Endothelial cell (in vitro differentiated cells): ENCODE results near the gene MRRF. TPM values are rescaled to one million over a fixed set of nuclear protein-coding genes. Genes with fewer than 3 reads are reported as not detected.

ENCODE experiments used
- DNase-seq: peaks from one replicate; pipeline ENCODE4 v3.0.0; 2021; ENCODE audit warnings: low spot score
- H3K27ac Mint-ChIP-seq: one replicate; pipeline ENCODE4 v1.8.0; 2021; ENCODE audit warnings: mixed read lengths, inconsistent platforms; ENCODE audit not compliant: unreplicated experiment
- H3K27me3 Mint-ChIP-seq: one replicate; pipeline ENCODE4 v1.8.0; 2021; ENCODE audit warnings: mild to moderate bottlenecking, moderate library complexity, mixed read lengths, inconsistent platforms; ENCODE audit not compliant: unreplicated experiment
- H3K36me3 Mint-ChIP-seq: one replicate; pipeline ENCODE4 v1.8.0; 2021; ENCODE audit warnings: mild to moderate bottlenecking, low read depth, mixed read lengths, inconsistent platforms; ENCODE audit not compliant: unreplicated experiment
- H3K4me1 Mint-ChIP-seq: one replicate; pipeline ENCODE4 v1.8.0; 2021; ENCODE audit warnings: mild to moderate bottlenecking, mixed read lengths, inconsistent platforms; ENCODE audit not compliant: unreplicated experiment
- H3K4me3 Mint-ChIP-seq: one replicate; pipeline ENCODE4 v1.8.0; 2021; ENCODE audit warnings: mild to moderate bottlenecking, mixed read lengths, inconsistent platforms; ENCODE audit not compliant: unreplicated experiment
- H3K9me3 Mint-ChIP-seq: one replicate; pipeline ENCODE4 v1.8.0; 2021; ENCODE audit warnings: mixed read lengths, inconsistent platforms; ENCODE audit not compliant: unreplicated experiment
- CTCF ChIP-seq: fragments of 200-600 bp; sonication (generic); IDR thresholded peaks from one replicate; pipeline ENCODE4 v1.5.0; 2021; ENCODE audit warnings: antibody characterized with exemption; ENCODE audit not compliant: unreplicated experiment
- long read RNA-seq: library from polyadenylated mRNA; unstranded; transcript quantifications from one replicate; pipeline ENCODE4 v2.0.0, GENCODE V29; 2020; ENCODE audit not compliant: unreplicated experiment
- total RNA-seq: library from RNA; stranded (reverse); fragmentation: NEBNext Ultra II Directional; extraction: Animal tissue kit (Norgen Biotek cat#: 25700); gene quantifications from one replicate; pipeline ENCODE4 v1.2.1, GENCODE V29; 2021; ENCODE audit not compliant: unreplicated experiment

Gene MRRF
- total RNA-seq: 40.3 TPM
- long read RNA-seq, full-length matches to known transcripts: 12 of 22 reads
- long read RNA-seq, partial matches to known transcripts: 1 of 22 reads
- long read RNA-seq, other reads (novel, unspliced or antisense): 9 of 22 reads

GRCh38 chr9:122264360-122265148 lies at the start of gene MRRF, which contains the start of gene RBM18:
MRRF (plus strand) TSS chr9:122264882; CDS start chr9:122270892, 6,010 bp downstream.
RBM18 (minus strand) TSS chr9:122264840; CDS start chr9:122261492, 3,348 bp downstream.
- Mint-ChIP-seq H3K27ac (peak within 1 kb of the TSS; percentile 96), H3K36me3 (peaks cover 13% of the 10 kb centered on the region), H3K9me3 (no peaks in the 10 kb centered on the region), H3K4me1 (peaks cover 44% of the 10 kb centered on the region), H3K27me3 (no peaks in the 10 kb centered on the region), H3K4me3 (peak within 1 kb of the TSS; percentile 91)
- DNase-seq: peak; percentile 94
- no peak for TF ChIP-seq CTCF

- Mint-ChIP-seq H3K27ac (no peak overlapping the region), H3K27me3 (peaks cover 30% of the 10 kb centered on the region), H3K4me3 (no peak overlapping the region), H3K4me1 (peaks cover 35% of the 10 kb centered on the region), H3K36me3 (peaks cover 24% of the 10 kb centered on the region), H3K9me3 (no peaks in the 10 kb centered on the region)
- DNase-seq: no peak
- no peak for TF ChIP-seq CTCF
These were observed 49.0 kb upstream of the MRRF start for GRCh38 chr9:122215663-122216062.

GRCh38 chr9:122216138-122216797 lies 48.4 kb upstream of the MRRF start:
- Mint-ChIP-seq H3K27me3 (peaks cover 32% of the 10 kb centered on the region), H3K4me3 (no peak overlapping the region), H3K36me3 (peaks cover 24% of the 10 kb centered on the region), H3K27ac (no peak overlapping the region), H3K9me3 (no peaks in the 10 kb centered on the region), H3K4me1 (peaks cover 38% of the 10 kb centered on the region)
- no peak for DNase-seq
- TF ChIP-seq CTCF: no peak

GRCh38 chr9:122216798-122217418 lies 47.8 kb upstream of the MRRF start:
- DNase-seq: no peak
- H3K36me3 Mint-ChIP-seq: peaks cover 24% of the 10 kb centered on the region
- peaks cover 43% of the 10 kb centered on the region for H3K4me1 Mint-ChIP-seq
- no peak overlapping the region for H3K27ac Mint-ChIP-seq
- peak overlapping the region; percentile 65 for H3K4me3 Mint-ChIP-seq
- H3K9me3 Mint-ChIP-seq: no peaks in the 10 kb centered on the region
- peaks cover 36% of the 10 kb centered on the region for H3K27me3 Mint-ChIP-seq
- no peak for TF ChIP-seq CTCF
